Bladder microvascular endothelial cell (primary cell): ENCODE measurements around the gene USP17L29. TPM values are rescaled to one million over a fixed set of nuclear protein-coding genes. Genes with fewer than 3 reads are reported as not detected.

Source experiments
- total RNA-seq: library from RNA; depleted of rRNA; stranded (reverse); fragments of >200 nt; gene quantifications from 2 replicates; pipeline ENCODE4 v1.2.3, GENCODE V29; 2014

The USP17L29 gene, protein sequence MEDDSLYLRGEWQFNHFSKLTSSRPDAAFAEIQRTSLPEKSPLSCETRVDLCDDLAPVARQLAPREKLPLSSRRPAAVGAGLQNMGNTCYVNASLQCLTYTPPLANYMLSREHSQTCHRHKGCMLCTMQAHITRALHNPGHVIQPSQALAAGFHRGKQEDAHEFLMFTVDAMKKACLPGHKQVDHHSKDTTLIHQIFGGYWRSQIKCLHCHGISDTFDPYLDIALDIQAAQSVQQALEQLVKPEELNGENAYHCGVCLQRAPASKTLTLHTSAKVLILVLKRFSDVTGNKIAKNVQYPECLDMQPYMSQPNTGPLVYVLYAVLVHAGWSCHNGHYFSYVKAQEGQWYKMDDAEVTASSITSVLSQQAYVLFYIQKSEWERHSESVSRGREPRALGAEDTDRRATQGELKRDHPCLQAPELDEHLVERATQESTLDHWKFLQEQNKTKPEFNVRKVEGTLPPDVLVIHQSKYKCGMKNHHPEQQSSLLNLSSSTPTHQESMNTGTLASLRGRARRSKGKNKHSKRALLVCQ
- not detected in 2 replicates for total RNA-seq

GRCh38 chr4:9353338-9353737, at the start of gene USP17L29:
Gene USP17L29 (plus strand): TSS chr4:9353638. CDS start chr4:9353638, 0 bp downstream.

GRCh38 chr4:9324865-9325264, 28.6 kb upstream of the USP17L29 start, which contains the start of gene USP17L24:
Gene USP17L24 (plus strand): TSS chr4:9325165. CDS start chr4:9325165, 0 bp downstream.

DNA sequence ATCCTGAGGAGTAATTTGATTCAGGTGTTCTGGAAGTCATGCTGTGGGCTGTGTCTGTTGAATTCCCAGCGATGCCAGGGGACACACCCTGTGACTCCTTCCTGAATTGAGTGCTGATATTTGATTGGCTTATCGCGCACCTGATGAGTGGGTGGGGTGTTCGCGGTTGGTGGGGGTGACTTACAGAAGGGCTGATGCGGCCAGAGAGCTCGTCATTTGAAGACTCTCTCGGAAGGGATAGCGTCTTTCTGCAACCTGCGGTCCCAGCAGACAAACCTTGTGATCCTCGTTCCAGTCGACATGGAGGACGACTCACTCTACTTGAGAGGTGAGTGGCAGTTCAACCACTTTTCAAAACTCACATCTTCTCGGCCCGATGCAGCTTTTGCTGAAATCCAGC, 23.8 kb upstream of the USP17L29 start, which contains the start of gene USP17L25:
USP17L25 (plus strand) TSS at position 301 of the 400 bp plus-strand sequence; CDS start at position 301, 0 bp downstream.

DNA sequence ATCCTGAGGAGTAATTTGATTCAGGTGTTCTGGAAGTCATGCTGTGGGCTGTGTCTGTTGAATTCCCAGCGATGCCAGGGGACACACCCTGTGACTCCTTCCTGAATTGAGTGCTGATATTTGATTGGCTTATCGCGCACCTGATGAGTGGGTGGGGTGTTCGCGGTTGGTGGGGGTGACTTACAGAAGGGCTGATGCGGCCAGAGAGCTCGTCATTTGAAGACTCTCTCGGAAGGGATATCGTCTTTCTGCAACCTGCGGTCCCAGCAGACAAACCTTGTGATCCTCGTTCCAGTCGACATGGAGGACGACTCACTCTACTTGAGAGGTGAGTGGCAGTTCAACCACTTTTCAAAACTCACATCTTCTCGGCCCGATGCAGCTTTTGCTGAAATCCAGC, 19.1 kb upstream of the USP17L29 start, which contains the start of gene USP17L26:
USP17L26 (plus strand) TSS at position 301 of the 400 bp plus-strand sequence; CDS start at position 301, 0 bp downstream.

DNA sequence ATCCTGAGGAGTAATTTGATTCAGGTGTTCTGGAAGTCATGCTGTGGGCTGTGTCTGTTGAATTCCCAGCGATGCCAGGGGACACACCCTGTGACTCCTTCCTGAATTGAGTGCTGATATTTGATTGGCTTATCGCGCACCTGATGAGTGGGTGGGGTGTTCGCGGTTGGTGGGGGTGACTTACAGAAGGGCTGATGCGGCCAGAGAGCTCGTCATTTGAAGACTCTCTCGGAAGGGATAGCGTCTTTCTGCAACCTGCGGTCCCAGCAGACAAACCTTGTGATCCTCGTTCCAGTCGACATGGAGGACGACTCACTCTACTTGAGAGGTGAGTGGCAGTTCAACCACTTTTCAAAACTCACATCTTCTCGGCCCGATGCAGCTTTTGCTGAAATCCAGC, 14.3 kb upstream of the USP17L29 start, which contains the start of gene USP17L5:
USP17L5 (plus strand) TSS at position 301 of the 400 bp plus-strand sequence; CDS start at position 301, 0 bp downstream.

DNA sequence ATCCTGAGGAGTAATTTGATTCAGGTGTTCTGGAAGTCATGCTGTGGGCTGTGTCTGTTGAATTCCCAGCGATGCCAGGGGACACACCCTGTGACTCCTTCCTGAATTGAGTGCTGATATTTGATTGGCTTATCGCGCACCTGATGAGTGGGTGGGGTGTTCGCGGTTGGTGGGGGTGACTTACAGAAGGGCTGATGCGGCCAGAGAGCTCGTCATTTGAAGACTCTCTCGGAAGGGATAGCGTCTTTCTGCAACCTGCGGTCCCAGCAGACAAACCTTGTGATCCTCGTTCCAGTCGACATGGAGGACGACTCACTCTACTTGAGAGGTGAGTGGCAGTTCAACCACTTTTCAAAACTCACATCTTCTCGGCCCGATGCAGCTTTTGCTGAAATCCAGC, 9.6 kb upstream of the USP17L29 start, which contains the start of gene USP17L27:
USP17L27 (plus strand) TSS at position 301 of the 400 bp plus-strand sequence; CDS start at position 301, 0 bp downstream.

DNA sequence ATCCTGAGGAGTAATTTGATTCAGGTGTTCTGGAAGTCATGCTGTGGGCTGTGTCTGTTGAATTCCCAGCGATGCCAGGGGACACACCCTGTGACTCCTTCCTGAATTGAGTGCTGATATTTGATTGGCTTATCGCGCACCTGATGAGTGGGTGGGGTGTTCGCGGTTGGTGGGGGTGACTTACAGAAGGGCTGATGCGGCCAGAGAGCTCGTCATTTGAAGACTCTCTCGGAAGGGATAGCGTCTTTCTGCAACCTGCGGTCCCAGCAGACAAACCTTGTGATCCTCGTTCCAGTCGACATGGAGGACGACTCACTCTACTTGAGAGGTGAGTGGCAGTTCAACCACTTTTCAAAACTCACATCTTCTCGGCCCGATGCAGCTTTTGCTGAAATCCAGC, 4.8 kb upstream of the USP17L29 start, which contains the start of gene USP17L28:
USP17L28 (plus strand) TSS at position 301 of the 400 bp plus-strand sequence; CDS start at position 301, 0 bp downstream.

GRCh38 chr4:9362829-9363228, 9.4 kb downstream of the USP17L29 start, which contains the start of gene USP17L30:
Gene USP17L30 (plus strand): TSS chr4:9363129. CDS start chr4:9363129, 0 bp downstream.

Other genes starting within 250 kb of the USP17L29 start
- not detected in 2 replicates for gene FAM90A26, start 183.2 kb upstream of the USP17L29 start, total RNA-seq
- not detected in 2 replicates for gene USP17L10, start 143.0 kb upstream of the USP17L29 start, total RNA-seq
- gene USP17L11, start 138.2 kb upstream of the USP17L29 start, total RNA-seq = not detected in 2 replicates
- gene USP17L12, start 133.5 kb upstream of the USP17L29 start, total RNA-seq = not detected in 2 replicates
- gene USP17L13, start 128.7 kb upstream of the USP17L29 start, total RNA-seq = not detected in 2 replicates
- not detected in 2 replicates for gene USP17L15, start 119.3 kb upstream of the USP17L29 start, total RNA-seq
- gene USP17L17, start 109.8 kb upstream of the USP17L29 start, total RNA-seq = not detected in 2 replicates
- not detected in 2 replicates for gene USP17L18, start 105.0 kb upstream of the USP17L29 start, total RNA-seq
- not detected in 2 replicates for gene USP17L19, start 100.3 kb upstream of the USP17L29 start, total RNA-seq
- not detected in 2 replicates for gene USP17L20, start 95.5 kb upstream of the USP17L29 start, total RNA-seq
- not detected in 2 replicates for gene USP17L21, start 90.8 kb upstream of the USP17L29 start, total RNA-seq
- not detected in 2 replicates for gene USP17L22, start 86.0 kb upstream of the USP17L29 start, total RNA-seq
- gene USP17L24, start 28.5 kb upstream of the USP17L29 start, total RNA-seq = not detected in 2 replicates
- gene USP17L25, start 23.7 kb upstream of the USP17L29 start, total RNA-seq = not detected in 2 replicates
- gene USP17L26, start 19.0 kb upstream of the USP17L29 start, total RNA-seq = not detected in 2 replicates
- not detected in 2 replicates for gene USP17L5, start 14.2 kb upstream of the USP17L29 start, total RNA-seq
- gene USP17L27, start 9.5 kb upstream of the USP17L29 start, total RNA-seq = not detected in 2 replicates
- not detected in 2 replicates for gene USP17L28, start 4.7 kb upstream of the USP17L29 start, total RNA-seq
- gene USP17L30, start 9.5 kb downstream of the USP17L29 start, total RNA-seq = not detected in 2 replicates
- gene DEFB131A, start 90.8 kb downstream of the USP17L29 start, total RNA-seq = not detected in 2 replicates